ENCODE measurements around the gene VPS4A. TPM values are rescaled to one million over a fixed set of nuclear protein-coding genes. Genes with fewer than 3 reads are reported as not detected.

The VPS4A gene
- total RNA-seq, 1 donor from 2014 or later, result 21.2 TPM

DNA sequence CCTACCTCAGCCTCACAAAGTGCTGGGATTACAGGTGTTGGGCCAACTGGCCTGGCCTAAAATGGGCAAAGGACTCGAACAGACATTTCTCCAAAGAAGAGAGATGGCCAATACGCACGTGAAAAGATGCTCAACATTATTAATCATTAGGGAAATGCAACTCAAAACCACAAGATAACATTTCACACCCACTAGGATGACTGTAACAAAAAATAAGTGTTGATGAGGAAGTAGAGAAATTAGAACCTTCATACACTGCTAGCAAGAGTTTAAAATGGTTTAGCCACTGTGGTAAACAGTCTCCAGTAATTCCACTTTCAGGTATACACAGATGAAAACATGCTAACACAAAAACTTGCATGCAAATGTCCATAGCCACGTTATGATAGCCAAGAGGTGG lies 34.8 kb downstream of the VPS4A start:
- peaks cover 7% of the 10 kb centered on the region for H3K36me3 Mint-ChIP-seq (ENCODE audit: insufficient read depth)
- no peak for TF ChIP-seq CTCF (IDR thresholded peaks at IDR 0.05; ENCODE audit: unreplicated experiment)
- no peaks in the 10 kb centered on the region for H3K27me3 Mint-ChIP-seq
- no peak for DNase-seq (ENCODE audit: low spot score, unreplicated experiment)
- no peaks in the 10 kb centered on the region for H3K9me3 Mint-ChIP-seq (ENCODE audit: low read depth)
- H3K4me3 Mint-ChIP-seq (ENCODE audit: low read depth), result no peak overlapping the region
- no peak overlapping the region for H3K27ac Mint-ChIP-seq
- H3K4me1 Mint-ChIP-seq (ENCODE audit: low read depth), result peaks cover 8% of the 10 kb centered on the region

GRCh38 chr16:69346683-69347082 lies 35.5 kb downstream of the VPS4A start:
- Mint-ChIP-seq H3K4me1 (ENCODE audit: low read depth) (peaks cover 13% of the 10 kb centered on the region), H3K27me3 (no peaks in the 10 kb centered on the region), H3K27ac (no peak overlapping the region), H3K9me3 (ENCODE audit: low read depth) (no peaks in the 10 kb centered on the region), H3K36me3 (ENCODE audit: insufficient read depth) (peaks cover 5% of the 10 kb centered on the region), H3K4me3 (ENCODE audit: low read depth) (no peak overlapping the region)
- no peak for TF ChIP-seq CTCF (IDR thresholded peaks at IDR 0.05; ENCODE audit: unreplicated experiment)
- DNase-seq (ENCODE audit: low spot score, unreplicated experiment), result no peak

DNA sequence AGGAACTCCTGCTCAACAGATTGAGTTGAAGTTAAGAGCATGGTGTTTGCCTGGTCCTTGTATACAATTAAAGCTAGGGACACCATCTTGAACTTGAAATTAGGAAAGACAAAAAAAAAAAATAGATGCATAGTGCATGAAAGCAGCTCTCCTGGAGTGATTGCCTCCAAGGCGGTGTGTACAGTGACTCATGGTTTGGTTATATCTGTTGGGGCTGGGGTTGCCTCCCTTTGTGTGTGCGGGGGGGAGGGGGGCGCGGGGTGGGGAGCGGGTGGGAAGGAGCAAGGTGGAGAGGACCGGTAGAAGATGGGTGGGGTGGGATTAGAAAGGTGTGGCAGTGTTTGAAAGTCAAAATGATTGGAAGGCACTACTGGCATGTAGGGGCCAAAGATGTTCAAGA lies 37.1 kb downstream of the VPS4A start:
- no peak for DNase-seq (ENCODE audit: low spot score, unreplicated experiment)
- Mint-ChIP-seq H3K27ac (no peak overlapping the region), H3K9me3 (ENCODE audit: low read depth) (no peaks in the 10 kb centered on the region), H3K4me3 (ENCODE audit: low read depth) (no peak overlapping the region), H3K36me3 (ENCODE audit: insufficient read depth) (peaks cover 5% of the 10 kb centered on the region), H3K27me3 (no peaks in the 10 kb centered on the region), H3K4me1 (ENCODE audit: low read depth) (peaks cover 17% of the 10 kb centered on the region)
- TF ChIP-seq CTCF (IDR thresholded peaks at IDR 0.05; ENCODE audit: unreplicated experiment), result no peak

DNA sequence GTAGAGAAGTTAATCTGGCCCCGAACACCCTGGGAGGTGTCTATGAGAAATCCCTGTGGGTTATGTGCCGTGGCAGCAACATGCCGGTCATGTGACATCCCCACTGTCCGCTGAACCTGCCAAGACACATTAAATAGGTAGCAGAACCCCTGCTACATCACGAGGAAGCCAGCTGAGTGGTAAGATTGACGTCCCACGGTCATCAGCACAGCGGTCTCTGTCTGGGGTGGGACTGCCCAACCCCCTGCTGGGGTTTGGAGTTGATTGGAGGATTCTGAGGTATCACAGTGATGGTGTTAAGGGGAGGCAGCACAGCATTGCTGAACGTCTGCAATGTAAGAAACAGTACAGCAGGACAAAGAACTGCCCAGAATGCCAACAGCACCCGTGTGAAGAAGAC lies 38.4 kb downstream of the VPS4A start:
- Mint-ChIP-seq H3K4me1 (ENCODE audit: low read depth) (peaks cover 17% of the 10 kb centered on the region), H3K27me3 (no peaks in the 10 kb centered on the region), H3K36me3 (ENCODE audit: insufficient read depth) (peaks cover 5% of the 10 kb centered on the region), H3K27ac (no peak overlapping the region), H3K9me3 (ENCODE audit: low read depth) (no peaks in the 10 kb centered on the region), H3K4me3 (ENCODE audit: low read depth) (no peak overlapping the region)
- no peak for TF ChIP-seq CTCF (IDR thresholded peaks at IDR 0.05; ENCODE audit: unreplicated experiment)
- no peak for DNase-seq (ENCODE audit: low spot score, unreplicated experiment)

DNA sequence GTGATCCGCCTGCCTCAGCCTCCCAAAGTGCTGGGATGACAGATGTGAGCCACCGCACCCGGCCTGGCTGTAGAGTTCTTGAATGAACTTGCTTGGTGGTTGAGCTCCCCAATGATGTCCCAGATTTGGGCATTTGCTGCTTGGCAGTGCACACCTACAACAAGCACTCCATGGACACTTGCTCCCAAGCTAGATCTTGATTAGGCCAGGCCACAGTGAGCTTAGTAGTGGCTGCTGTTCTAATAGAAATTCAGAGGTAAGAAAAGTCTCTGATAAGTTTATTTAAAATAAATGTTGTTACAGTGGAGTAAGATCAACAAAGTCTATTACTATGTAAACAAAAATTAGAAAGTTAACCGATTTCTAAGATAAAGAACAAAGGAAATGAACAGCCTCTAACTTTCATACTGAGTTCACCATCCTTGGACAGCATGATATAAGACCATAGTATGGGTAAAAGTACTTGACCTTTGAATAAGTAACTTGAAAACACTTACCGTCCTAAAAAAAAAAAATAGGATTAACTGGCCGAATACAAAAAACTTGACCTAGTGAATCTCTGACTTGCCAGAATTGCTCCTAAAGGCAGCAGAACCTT lies 39.5 kb downstream of the VPS4A start:
- H3K36me3 Mint-ChIP-seq (ENCODE audit: insufficient read depth), result peaks cover 5% of the 10 kb centered on the region

More for the DNA sequence above, 39.5 kb downstream of the VPS4A start:
- no peaks in the 10 kb centered on the region for H3K27me3 Mint-ChIP-seq
- H3K4me3 Mint-ChIP-seq (ENCODE audit: low read depth), result no peak overlapping the region
- peaks cover 17% of the 10 kb centered on the region for H3K4me1 Mint-ChIP-seq (ENCODE audit: low read depth)
- peak overlapping the region; percentile 92 for H3K27ac Mint-ChIP-seq
- DNase-seq (ENCODE audit: low spot score, unreplicated experiment), result no peak
- TF ChIP-seq CTCF (IDR thresholded peaks at IDR 0.05; ENCODE audit: unreplicated experiment), result no peak
- H3K9me3 Mint-ChIP-seq (ENCODE audit: low read depth), result no peaks in the 10 kb centered on the region
